Naive thymus-derived CD4-positive, alpha-beta T cell (primary cell): ENCODE measurements around the gene TPP1. TPM values are rescaled to one million over a fixed set of nuclear protein-coding genes. Genes with fewer than 3 reads are reported as not detected.

Experiments
- ATAC-seq: fragments of 150-1000 bp; cut with Tn5 transposase; 2 replicates; pipeline ENCODE4 v1.10.0; 2021; ENCODE audit warnings: mild to moderate bottlenecking, moderate library complexity
- CTCF ChIA-PET: fragments of 350-600 bp; sonication (Branson Sonifier 250); formaldehyde crosslinking; loops from one replicate; lab custom pipeline; 2021; ENCODE audit warnings: antibody characterized with exemption; lab: Charles Lee
- POLR2A ChIA-PET: fragments of 350-600 bp; sonication (Branson Sonifier 250); formaldehyde crosslinking; loops from one replicate; lab custom pipeline; 2021; ENCODE audit warnings: antibody characterized with exemption, inconsistent platforms; lab: Charles Lee
- DNase-seq, 9 donors: peaks; one replicate each; pipeline versions ENCODE4 v3.0.0 to v3.0.0-alpha.2; 2020 to 2022; ENCODE audit warnings: mixed read lengths in 1 of 9
- H3K27ac ChIP-seq: one replicate; pipeline ENCODE4 v1.7.0; 2013; ENCODE audit warnings: mild to moderate bottlenecking, low read depth, low read length, moderate library complexity
- H3K27me3 ChIP-seq, 2 donors: one replicate each; pipeline ENCODE4 v1.7.0; 2013; ENCODE audit warnings: low read length in 2 of 2, mild to moderate bottlenecking in 2 of 2, moderate library complexity in 2 of 2; ENCODE audit not compliant: control insufficient read depth in 2 of 2, insufficient read depth in 2 of 2
- H3K36me3 ChIP-seq, 3 experiments: 1 replicate in 2 of 3; 2 replicates in 1 of 3; pipeline ENCODE4 v1.7.0; 2013; ENCODE audit warnings: low read length in 3 of 3, mild to moderate bottlenecking in 3 of 3, moderate library complexity in 1 of 3; ENCODE audit not compliant: insufficient read depth in 3 of 3, control insufficient read depth in 2 of 3
- H3K4me1 ChIP-seq, 2 donors: one replicate each; pipeline ENCODE4 v1.7.0; 2013; ENCODE audit warnings: low read length in 2 of 2, mild to moderate bottlenecking in 2 of 2, moderate library complexity in 1 of 2; ENCODE audit not compliant: control insufficient read depth in 2 of 2, insufficient read depth in 2 of 2
- H3K4me3 ChIP-seq: 2 replicates; pipeline ENCODE4 v1.7.0; 2013; ENCODE audit warnings: mild to moderate bottlenecking, low read length
- H3K9me3 ChIP-seq, 3 experiments: 1 replicate in 2 of 3; 2 replicates in 1 of 3; pipeline ENCODE4 v1.7.0; 2013; ENCODE audit warnings: low read length in 3 of 3; ENCODE audit not compliant: control insufficient read depth in 2 of 3
- H3K27ac Mint-ChIP-seq, 9 donors: one replicate each; pipeline ENCODE4 v1.8.0; 2020 to 2022; ENCODE audit warnings: mixed read lengths in 9 of 9, mild to moderate bottlenecking in 8 of 9, moderate library complexity in 5 of 9, inconsistent platforms in 2 of 9
- H3K27me3 Mint-ChIP-seq, 5 donors: one replicate each; pipeline ENCODE4 v1.8.0; 2021 to 2022; ENCODE audit warnings: mixed read lengths in 5 of 5, mild to moderate bottlenecking in 1 of 5
- H3K36me3 Mint-ChIP-seq, 5 donors: one replicate each; pipeline ENCODE4 v1.8.0; 2020 to 2022; ENCODE audit warnings: mixed read lengths in 5 of 5, mild to moderate bottlenecking in 3 of 5, inconsistent platforms in 1 of 5
- H3K4me1 Mint-ChIP-seq, 7 donors: one replicate each; pipeline ENCODE4 v1.8.0; 2020 to 2022; ENCODE audit warnings: mixed read lengths in 7 of 7, mild to moderate bottlenecking in 3 of 7, inconsistent platforms in 1 of 7
- H3K4me3 Mint-ChIP-seq, 10 donors: one replicate each; pipeline ENCODE4 v1.8.0; 2020 to 2022; ENCODE audit warnings: mild to moderate bottlenecking in 10 of 10, mixed read lengths in 10 of 10, moderate library complexity in 6 of 10, inconsistent platforms in 2 of 10
- H3K9me3 Mint-ChIP-seq, 11 donors: one replicate each; pipeline ENCODE4 v1.8.0; 2020 to 2022; ENCODE audit warnings: mixed read lengths in 11 of 11, mild to moderate bottlenecking in 4 of 11, inconsistent platforms in 1 of 11, moderate library complexity in 1 of 11
- intact Hi-C, 2 donors: fragments of 100-400 bp; cut with micrococcal nuclease; formaldehyde crosslinking; loops; one replicate each; pipeline ENCODE4 v1.15.1; 2023
- polyA plus RNA-seq, 2 donors: library from polyadenylated mRNA; unstranded; fragments of 300-500 nt; fragmentation: Illumina TruSeq; gene quantifications; one replicate each; pipeline ENCODE4 v1.2.3, GENCODE V29; 2021
- total RNA-seq, 6 experiments: library from RNA in 5 of 6; stranded (reverse) in 5 of 6; gene quantifications; 1 replicate in 5 of 6; 2 replicates in 1 of 6; pipeline ENCODE4 v1.2.3 and lab custom pipeline; 2021 to 2026

The TPP1 gene
- total and polyA plus RNA-seq, 7 experiments from 2014 or later: 49.9 to 160 (median 116) TPM

DNA sequence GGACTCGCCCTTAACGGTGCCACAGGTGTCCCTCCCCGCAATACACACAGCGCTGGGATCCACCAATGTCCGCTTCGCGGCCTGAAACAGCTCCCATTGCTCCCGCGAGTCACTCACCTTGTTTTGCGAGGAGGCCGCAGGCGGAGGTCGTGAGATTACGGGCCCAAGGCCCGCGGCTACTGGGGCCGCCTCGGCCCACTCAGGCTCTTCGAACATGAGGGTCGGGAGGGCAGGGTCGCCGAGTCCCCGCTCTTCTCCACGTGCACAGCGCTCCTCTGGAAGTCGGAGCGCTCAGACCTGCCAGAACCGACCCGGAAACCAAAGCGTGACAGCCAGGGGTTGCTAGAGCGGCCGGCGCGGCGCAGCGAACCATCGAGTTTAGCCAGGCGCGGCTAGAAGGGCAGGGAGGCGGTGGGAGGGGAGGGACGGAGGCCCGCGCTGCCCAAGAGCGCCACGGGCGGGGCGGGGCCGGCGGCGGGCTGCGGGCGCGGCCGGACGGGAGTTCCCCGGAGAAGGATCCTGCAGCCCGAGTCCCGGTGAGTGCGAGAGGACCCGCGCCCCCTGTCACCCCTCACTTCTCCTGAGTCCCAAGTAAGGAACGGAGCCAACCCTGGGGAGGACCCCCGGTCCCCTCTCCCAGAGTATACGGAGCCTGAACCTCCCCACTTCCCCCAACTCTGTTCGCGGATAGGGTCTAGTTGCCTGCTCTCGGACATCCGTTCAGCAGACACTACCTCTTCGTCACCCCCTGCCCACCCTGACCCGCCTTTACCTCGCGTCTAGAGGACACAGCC is 15.7 kb downstream of the TPP1 start, which contains the start of the genes ILK and RRP8:
Gene ILK, plus strand, starts transcription at position 488 of the 794 bp plus-strand sequence. CDS start 498 bp downstream, outside the sequence.
Gene RRP8, minus strand, starts transcription at position 330 of the 794 bp plus-strand sequence. Its CDS starts 114 bp downstream, at position 216.
- Mint-ChIP-seq H3K27ac (no peak within 1 kb of the TSS), H3K4me3 (no peak within 1 kb of the TSS), H3K4me1 (peaks cover 9 to 33% (median 21%) of the 10 kb centered on the region in 7 donors), H3K9me3 (no peaks in the 10 kb centered on the region), H3K36me3 (peaks cover 7 to 31% (median 20%) of the 10 kb centered on the region in 5 donors), H3K27me3 (no peaks in the 10 kb centered on the region)
- peaks cover 6 to 48% (median 10%) of the 10 kb centered on the region in 3 experiments for H3K36me3 ChIP-seq
- intact Hi-C loops: loop anchor here (1.0 to 10.0 kb wide), 13 partner anchors 9 to 919 kb away; partner anchors contain the start of genes ARFIP2 (in 2 of the 2), MRPL17 (in 2 of the 2), SMPD1 (in 2 of the 2) and TAF10 (in 2 of the 2)
- H3K4me1 ChIP-seq: peaks cover 51% of the 10 kb centered on the region in 2 donors
- ChIA-PET CTCF (interaction anchor here (0.8 to 3.7 kb wide), 19 partner anchors 8 to 152 kb away, joined by 3 to 41 read pairs (median 5); partner anchors contain the start of genes MRPL17, TAF10 and TPP1), POLR2A (interaction anchor here (0.8 to 10.3 kb wide), 18 partner anchors 9 to 184 kb away, joined by 3 to 170 read pairs (median 6); partner anchors contain the start of genes APBB1, ARFIP2, DCHS1 and MRPL17)
- peak within 1 kb of the TSS; percentile 85 for H3K4me3 ChIP-seq
- H3K9me3 ChIP-seq: no peaks in the 10 kb centered on the region
- peak; percentile 69 to 86 (median 78) for DNase-seq
- H3K27ac ChIP-seq: peak within 1 kb of the TSS; percentile 86
- H3K27me3 ChIP-seq: no peaks in the 10 kb centered on the region
- ATAC-seq: peak; percentile 92

DNA sequence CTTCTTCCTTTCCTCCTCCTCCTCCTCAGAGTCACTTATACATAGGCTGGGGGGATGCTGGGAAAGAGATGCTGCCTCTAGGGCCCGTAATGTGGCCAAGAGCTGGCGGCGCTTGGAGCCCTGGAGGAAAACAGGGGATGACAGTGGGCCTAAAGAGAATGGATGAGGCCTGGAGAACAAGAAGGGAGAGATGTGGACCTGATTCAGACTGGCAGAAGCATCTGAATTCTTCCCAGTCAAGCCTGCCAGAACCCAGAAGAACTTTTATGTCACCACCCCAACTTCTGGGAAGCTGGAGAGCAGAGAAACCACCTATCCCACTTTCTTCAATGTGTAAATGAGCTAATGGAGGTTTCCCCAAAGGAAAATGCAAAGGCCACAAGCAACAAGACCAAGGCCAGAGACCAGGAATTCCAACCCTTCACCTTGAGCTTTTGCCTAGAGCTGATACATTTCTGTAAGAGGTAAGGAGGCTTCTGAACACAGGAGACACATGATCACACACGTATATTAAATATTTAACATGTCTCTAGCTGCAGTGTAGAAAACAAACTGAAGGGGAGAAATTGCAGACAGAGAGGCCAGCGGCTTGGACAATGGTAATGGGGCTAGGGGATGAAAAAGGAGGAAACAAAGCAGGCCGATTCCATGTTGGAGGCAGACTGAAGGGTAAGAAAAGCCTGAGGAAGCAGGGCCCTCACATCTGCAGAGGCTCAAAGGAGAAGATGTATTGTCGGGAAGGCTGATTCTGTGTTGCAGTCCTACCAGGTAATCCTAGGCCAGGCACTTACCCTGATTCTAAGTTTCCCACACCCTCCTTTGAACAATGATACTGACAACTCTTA is 16.9 kb downstream of the TPP1 start:
- Histone ChIP-seq H3K36me3 (peaks cover 10 to 48% (median 12%) of the 10 kb centered on the region in 3 experiments), H3K27me3 (no peaks in the 10 kb centered on the region), H3K4me3 (peak overlapping the region; percentile 85), H3K9me3 (no peaks in the 10 kb centered on the region), H3K4me1 (peaks cover 44% of the 10 kb centered on the region in 2 donors), H3K27ac (peak overlapping the region; percentile 86)
- Mint-ChIP-seq H3K27me3 (no peaks in the 10 kb centered on the region), H3K4me3 (no peak overlapping the region), H3K36me3 (peaks cover 15 to 28% (median 27%) of the 10 kb centered on the region in 5 donors), H3K4me1 (peaks cover 17 to 32% (median 26%) of the 10 kb centered on the region in 7 donors), H3K27ac (peak overlapping the region in 1 of 9 donors; percentile 80), H3K9me3 (no peaks in the 10 kb centered on the region)
- CTCF ChIA-PET: interaction anchor here (1.0 to 3.7 kb wide), 6 partner anchors 10 to 154 kb away, joined by 3 to 41 read pairs (median 4); partner anchors contain the start of genes MRPL17 and TAF10
- ATAC-seq: no peak
- intact Hi-C loops: loop anchor here (2.0 to 10.0 kb wide), 4 partner anchors 144 to 918 kb away; partner anchors contain the start of genes FHIP1B (in 1 of the 2), TRIM22 (in 1 of the 2) and TRIM5 (in 1 of the 2)
- DNase-seq: no peak
- POLR2A ChIA-PET: interaction anchor here (1.0 to 9.0 kb wide), 8 partner anchors 8 to 183 kb away, joined by 3 to 70 read pairs (median 8); partner anchors contain the start of genes APBB1, MRPL17, TAF10 and TPP1

DNA sequence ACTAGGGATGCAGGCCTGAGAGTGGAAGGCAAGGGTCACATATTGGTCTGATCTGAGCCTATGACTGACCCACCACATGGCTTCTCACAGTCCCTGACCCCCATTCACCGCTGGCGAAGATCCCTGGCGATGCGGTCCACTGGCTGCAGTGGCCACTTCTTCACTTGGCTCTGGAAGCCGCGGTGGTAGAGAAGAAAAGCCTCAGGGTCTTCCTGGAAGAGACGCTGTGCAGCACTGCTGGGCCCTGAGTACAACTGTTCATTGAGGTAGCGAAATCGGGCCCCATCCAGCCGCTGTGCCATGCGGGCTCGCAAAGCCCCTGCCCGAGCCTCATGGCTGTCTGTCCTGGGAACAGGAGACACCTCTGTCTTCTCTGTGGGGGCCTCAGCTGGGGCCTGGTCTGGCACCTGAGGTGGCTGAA is 18.2 kb downstream of the TPP1 start:
- H3K4me3 ChIP-seq: no peak overlapping the region
- H3K4me1 Mint-ChIP-seq: peaks cover 18 to 37% (median 28%) of the 10 kb centered on the region in 7 donors
- H3K27ac Mint-ChIP-seq: peak overlapping the region in 1 of 9 donors; percentile 72
- H3K4me3 Mint-ChIP-seq: peak overlapping the region in 2 of 10 donors; percentile 18 to 39
- intact Hi-C loops: loop anchor here in 1 of 2 donors (10.0 kb wide), 1 partner anchor 916 kb away; the partner anchor contains the start of genes TRIM22 and TRIM5
- H3K27me3 Mint-ChIP-seq: no peaks in the 10 kb centered on the region
- no peak for DNase-seq
- no peak overlapping the region for H3K27ac ChIP-seq
- no peak for ATAC-seq
- ChIA-PET POLR2A (no interaction called here), CTCF (no interaction called here)
- peaks cover 17 to 32% (median 24%) of the 10 kb centered on the region in 5 donors for H3K36me3 Mint-ChIP-seq
- H3K36me3 ChIP-seq: peaks cover 10 to 60% (median 12%) of the 10 kb centered on the region in 3 experiments
- H3K9me3 Mint-ChIP-seq: no peaks in the 10 kb centered on the region
- H3K9me3 ChIP-seq: no peaks in the 10 kb centered on the region
- H3K27me3 ChIP-seq: no peaks in the 10 kb centered on the region
- H3K4me1 ChIP-seq: peaks cover 31 to 32% of the 10 kb centered on the region in 2 donors

DNA sequence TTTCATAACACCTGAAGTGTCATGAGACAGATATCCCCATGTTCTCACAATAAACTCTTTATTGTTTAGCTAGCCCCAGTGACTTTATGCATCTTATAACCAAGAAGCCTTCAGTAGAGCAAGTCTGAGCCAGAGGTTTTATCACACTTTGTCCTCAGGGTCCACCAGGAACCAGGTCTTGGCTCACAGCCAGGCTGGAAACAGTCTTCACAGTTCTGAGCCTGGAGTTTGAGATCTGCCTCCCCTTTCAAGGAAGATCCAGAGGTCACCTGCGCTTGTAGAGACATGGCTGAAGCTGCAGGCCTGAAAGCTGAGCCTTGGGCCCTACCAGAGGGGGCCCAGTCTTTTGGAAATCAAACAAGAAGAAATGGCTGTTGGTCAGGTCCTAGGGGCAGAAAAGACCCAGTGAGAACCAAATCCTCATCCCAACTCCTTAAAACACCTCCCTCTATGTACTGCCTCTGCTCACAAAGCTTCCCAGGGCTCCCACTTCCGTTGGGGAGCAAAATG is 19.3 kb downstream of the TPP1 start:
- POLR2A ChIA-PET: interaction anchor here (1.1 kb wide), 1 partner anchor 12 kb away, joined by 4 read pairs; the partner anchor contains the start of gene TAF10
- H3K27ac Mint-ChIP-seq: peak overlapping the region in 2 of 9 donors; percentile 32 to 43
- Histone ChIP-seq H3K27me3 (no peaks in the 10 kb centered on the region), H3K4me1 (peaks cover 20 to 23% of the 10 kb centered on the region in 2 donors), H3K27ac (no peak overlapping the region), H3K36me3 (peaks cover 10 to 65% (median 12%) of the 10 kb centered on the region in 3 experiments), H3K4me3 (no peak overlapping the region), H3K9me3 (no peaks in the 10 kb centered on the region)
- CTCF ChIA-PET: interaction anchor here (1.0 to 1.4 kb wide), 2 partner anchors 19 to 22 kb away, joined by 3 read pairs; no protein-coding TSS in a partner anchor
- H3K4me3 Mint-ChIP-seq: no peak overlapping the region
- H3K36me3 Mint-ChIP-seq: peaks cover 19 to 39% (median 26%) of the 10 kb centered on the region in 5 donors
- ATAC-seq (no peak), DNase-seq (no peak)
- no peaks in the 10 kb centered on the region for H3K9me3 Mint-ChIP-seq
- no peaks in the 10 kb centered on the region for H3K27me3 Mint-ChIP-seq
- intact Hi-C loops: loop anchor here in 1 of 2 donors (10.0 kb wide), 1 partner anchor 915 kb away; the partner anchor contains the start of genes TRIM22 and TRIM5
- peaks cover 20 to 44% (median 28%) of the 10 kb centered on the region in 7 donors for H3K4me1 Mint-ChIP-seq

DNA sequence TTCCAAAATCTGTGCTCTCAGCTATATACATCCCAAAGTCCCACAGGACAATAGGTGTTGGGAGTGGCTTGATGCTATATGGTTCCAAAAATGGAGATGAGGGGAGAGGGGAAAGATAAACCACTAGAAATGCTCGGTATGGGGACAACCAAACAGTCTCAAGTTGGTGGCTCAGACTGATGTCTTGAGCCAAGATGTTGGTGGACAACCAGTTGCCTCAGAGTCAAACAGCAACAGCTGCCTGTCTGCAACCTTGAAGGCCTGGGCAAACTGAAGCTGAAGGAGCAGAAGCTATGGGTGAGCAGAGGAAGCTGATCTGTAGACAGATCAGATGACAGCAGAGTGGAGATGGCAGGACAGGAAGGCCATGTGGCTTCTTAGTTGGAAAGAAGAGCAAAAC is 19.8 kb downstream of the TPP1 start:
- POLR2A ChIA-PET: interaction anchor here (1.1 kb wide), 1 partner anchor 12 kb away, joined by 4 read pairs; the partner anchor contains the start of gene TAF10
- Mint-ChIP-seq H3K27me3 (no peaks in the 10 kb centered on the region), H3K4me1 (peaks cover 22 to 47% (median 32%) of the 10 kb centered on the region in 7 donors), H3K9me3 (no peaks in the 10 kb centered on the region), H3K36me3 (peaks cover 19 to 41% (median 30%) of the 10 kb centered on the region in 5 donors), H3K4me3 (no peak overlapping the region), H3K27ac (peak overlapping the region in 4 of 9 donors; percentile 32 to 60 (median 48))
- Histone ChIP-seq H3K27ac (no peak overlapping the region), H3K4me1 (peaks cover 17 to 18% of the 10 kb centered on the region in 2 donors), H3K27me3 (no peaks in the 10 kb centered on the region), H3K9me3 (no peaks in the 10 kb centered on the region), H3K4me3 (no peak overlapping the region), H3K36me3 (peaks cover 10 to 68% (median 12%) of the 10 kb centered on the region in 3 experiments)
- intact Hi-C loops: no loop called here
- no peak for DNase-seq
- CTCF ChIA-PET: interaction anchor here (1.0 to 1.4 kb wide), 2 partner anchors 19 to 22 kb away, joined by 3 read pairs; no protein-coding TSS in a partner anchor
- no peak for ATAC-seq
